A549 (cell line): ENCODE measurements around the gene BAIAP3. TPM values are rescaled to one million over a fixed set of nuclear protein-coding genes. Genes with fewer than 3 reads are reported as not detected.

Experiments
- ATAC-seq, 2 experiments: fragments of 200-7000 bp in 1 of 2; fragments of >200 bp in 1 of 2; cut with Nextera tagmentation in 1 of 2; cut with Tn5 transposase in 1 of 2; 3 replicates each; pipeline versions ENCODE4 v1.8.0 to v1.9.1; 2018 to 2020; ENCODE audit warnings: mild to moderate bottlenecking in 1 of 2, moderate library complexity in 1 of 2
- CTCF ChIA-PET: fragments of 300-600 bp; sonication (Branson Sonifier 250); formaldehyde crosslinking; extraction: SDS; loops from one replicate; lab custom pipeline; 2021; ENCODE audit warnings: antibody characterized with exemption, inconsistent platforms; lab: Yijun Ruan, JAX
- POLR2A ChIA-PET: fragments of 350-600 bp; formaldehyde crosslinking; extraction: SDS; loops from one replicate; lab custom pipeline; 2021; ENCODE audit warnings: antibody characterized with exemption, inconsistent platforms; lab: Yijun Ruan, JAX
- DNase-seq, 2 experiments: peaks; one replicate each; pipeline versions ENCODE4 v3.0.0 to v3.0.0-alpha.2; 2011 to 2016; ENCODE audit warnings: low read depth in 1 of 2, low spot score in 1 of 2
- FAIRE-seq: peaks from 2 replicates; lab custom pipeline; 2011; peaks lifted over from hg19 to GRCh38; lab: Jason Lieb, UNC
- H3K27ac ChIP-seq, 2 experiments: fragments of >200 bp; sonication (Bioruptor Twin); formaldehyde crosslinking; 3 replicates each; pipeline ENCODE4 v1.5.1; 2016 to 2017
- H3K4me1 ChIP-seq: fragments of >200 bp; sonication (Bioruptor Twin); formaldehyde crosslinking; 3 replicates; pipeline ENCODE4 v1.6.1; 2016
- H3K4me2 ChIP-seq: fragments of >200 bp; sonication (Bioruptor Twin); formaldehyde crosslinking; 3 replicates; pipeline ENCODE4 v1.6.1; 2016
- H3K4me3 ChIP-seq: fragments of >200 bp; sonication (Bioruptor Twin); formaldehyde crosslinking; 3 replicates; pipeline ENCODE4 v1.5.1; 2016
- H3K9me3 ChIP-seq: fragments of >200 bp; sonication (Bioruptor Twin); formaldehyde crosslinking; 3 replicates; pipeline ENCODE4 v1.6.1; 2016
- BCL3 ChIP-seq: fragments of >200 bp; sonication (Bioruptor Twin); formaldehyde crosslinking; IDR thresholded peaks from 3 replicates; pipeline ENCODE4 v1.6.1; 2016
- CEBPB ChIP-seq, 2 experiments: fragments of >200 bp in 1 of 2; sonication (Bioruptor Twin) in 1 of 2; formaldehyde crosslinking in 1 of 2; IDR thresholded peaks; 2 replicates each; pipeline ENCODE4 v1.6.1; 2012 to 2016
- CHD2 ChIP-seq: fragments of 150-350 bp; IDR thresholded peaks from 2 replicates; pipeline ENCODE4 v1.6.1; 2014; ENCODE audit warnings: low read length; ENCODE audit not compliant: partially characterized antibody
- CTCF ChIP-seq: fragments of >200 bp; sonication (Bioruptor Twin); formaldehyde crosslinking; IDR thresholded peaks from 3 replicates; pipeline ENCODE4 v1.5.1; 2016
- ESRRA ChIP-seq: fragments of 150-350 bp; IDR thresholded peaks from 2 replicates; pipeline ENCODE4 v1.6.1; 2014; ENCODE audit warnings: mild to moderate bottlenecking, low read length, borderline replicate concordance
- GATA3 ChIP-seq: IDR thresholded peaks from 2 replicates; pipeline ENCODE4 v1.6.1; 2012; ENCODE audit warnings: borderline replicate concordance
- HMGXB4 ChIP-seq: fragments of 250-450 bp; sonication (Bioruptor Pico); IDR thresholded peaks from 2 replicates; pipeline ENCODE4 v1.5.0; 2021; ENCODE audit warnings: mild to moderate bottlenecking, moderate library complexity, borderline replicate concordance
- HOXA7 ChIP-seq: fragments of 250-450 bp; sonication (Bioruptor Pico); IDR thresholded peaks from 2 replicates; pipeline ENCODE4 v1.5.0; 2020; ENCODE audit warnings: mild to moderate bottlenecking, moderate library complexity
- JUNB ChIP-seq: fragments of >200 bp; sonication (Bioruptor Twin); formaldehyde crosslinking; IDR thresholded peaks from 2 replicates; pipeline ENCODE4 v1.6.1; 2016
- KDM5A ChIP-seq: fragments of 200-600 bp; sonication (generic); IDR thresholded peaks from 2 replicates; pipeline ENCODE4 v1.6.1; 2016; ENCODE audit warnings: antibody characterized with exemption, mild to moderate bottlenecking
- MAX ChIP-seq: IDR thresholded peaks from 2 replicates; pipeline ENCODE4 v1.6.1; 2012
- MYC ChIP-seq: IDR thresholded peaks from 2 replicates; pipeline ENCODE4 v1.6.1; 2012; ENCODE audit warnings: mild to moderate bottlenecking, inconsistent platforms, low read length, improper control_type of control experiment, borderline replicate concordance
- NPAS2 ChIP-seq: fragments of 250-450 bp; sonication (Bioruptor Pico); IDR thresholded peaks from 2 replicates; pipeline ENCODE4 v1.8.0; 2022; ENCODE audit warnings: mild to moderate bottlenecking, moderate library complexity, borderline replicate concordance
- NR3C1 ChIP-seq: fragments of >200 bp; sonication (Bioruptor Twin); formaldehyde crosslinking; IDR thresholded peaks from 3 replicates; pipeline ENCODE4 v1.6.1; 2017
- RAD21 ChIP-seq, 2 experiments: fragments of >200 bp in 1 of 2; sonication (Bioruptor Twin) in 1 of 2; formaldehyde crosslinking in 1 of 2; IDR thresholded peaks in 1 of 2; conservative IDR thresholded peaks in 1 of 2; 2 replicates in 1 of 2; 3 replicates in 1 of 2; pipeline ENCODE4 v1.6.1; 2012 to 2018; ENCODE audit warnings: inconsistent platforms in 1 of 2
- RARB ChIP-seq: fragments of 250-450 bp; sonication (Bioruptor Pico); IDR thresholded peaks from 2 replicates; pipeline ENCODE4 v1.8.0; 2021; ENCODE audit warnings: mild to moderate bottlenecking, moderate library complexity
- RNF2 ChIP-seq: fragments of 200-600 bp; sonication (generic); IDR thresholded peaks from 2 replicates; pipeline ENCODE4 v1.6.1; 2016; ENCODE audit warnings: low read depth, mild to moderate bottlenecking, antibody characterized with exemption, moderate library complexity, borderline replicate concordance
- SREBF2 ChIP-seq: fragments of 450-650 bp; IDR thresholded peaks from 2 replicates; pipeline ENCODE4 v1.6.1; 2014; ENCODE audit warnings: mild to moderate bottlenecking, moderate library complexity
- TFCP2L1 ChIP-seq: fragments of 250-450 bp; sonication (Bioruptor Pico); IDR thresholded peaks from 2 replicates; pipeline ENCODE4 v1.5.0; 2021; ENCODE audit warnings: mild to moderate bottlenecking
- ZFP36 ChIP-seq: fragments of 450-650 bp; IDR thresholded peaks from 2 replicates; pipeline ENCODE4 v1.6.1; 2014; ENCODE audit warnings: borderline replicate concordance; ENCODE audit not compliant: partially characterized antibody
- WGBS: methylation state at CpG from one replicate; pipeline ENCODE4 v1.1.6; 2017; ENCODE audit errors: missing lambda C conversion rate; 5-methylcytosine and 5-hydroxymethylcytosine counted together
- polyA plus RNA-seq, 4 experiments: library from polyadenylated mRNA; depleted of rRNA in 3 of 4; stranded (reverse); fragments of >200 nt; fragmentation: RNase III in 1 of 4; extraction: RNeasy Plus Mini Kit Qiagen cat#74134 plus additional on column Dnase treatment in 1 of 4; gene quantifications; 2 replicates in 3 of 4; 3 replicates in 1 of 4; pipeline ENCODE4 v1.2.3, GENCODE V29; 2011 to 2017

BAIAP3 gene
- polyA plus RNA-seq, 2 of the 4 experiments (the other 2 are of a cell fraction), result 0.31 to 0.32 TPM

GRCh38 chr16:1308977-1309885 is 24.2 kb upstream of the BAIAP3 start, which contains the start of gene UBE2I (continued):
- TF ChIP-seq CTCF (no peak), MYC (no peak; the same call in 1 of the 2 replicates), NPAS2 (CRISPR knock-in tag) (no peak), GATA3 (no peak; the same call in 1 of the 2 replicates), HMGXB4 (CRISPR knock-in tag) (peak; percentile 52; the same call in 1 of the 2 replicates), CHD2 (no peak), BCL3 (0 out of 3 replicates have a peak, but pooled peaks have one; percentile 16), SREBF2 (peak; percentile 38)

GRCh38 chr16:1309888-1310831 is 23.3 kb upstream of the BAIAP3 start:
- FAIRE-seq, result no peak
- peak overlapping the region; percentile 100 for H3K4me2 ChIP-seq
- peak overlapping the region; percentile 80 for H3K4me3 ChIP-seq
- 4% methylated on average over 40 of the region's 77 CpGs for WGBS
- DNase-seq, result no peak
- H3K4me1 ChIP-seq, result peaks cover 19% of the 10 kb centered on the region
- H3K9me3 ChIP-seq, result no peaks in the 10 kb centered on the region
- H3K27ac ChIP-seq, result peak overlapping the region; percentile 97 to 98
- POLR2A ChIA-PET, result interaction anchor here (1.0 to 1.8 kb wide), 5 partner anchors 10 to 111 kb away, joined by 3 to 9 read pairs (median 7); partner anchors contain the start of gene UQCC4
- ATAC-seq, result no peak
- CTCF ChIA-PET, result interaction anchor here (1.3 to 4.8 kb wide), 4 partner anchors 9 to 53 kb away, joined by 3 to 22 read pairs (median 4); no protein-coding TSS in a partner anchor
- TF ChIP-seq CEBPB (IDR thresholded peaks at IDR 0.05) (peak; percentile 67 to 83; a peak in 3 of 4 replicates), TFCP2L1 (CRISPR knock-in tag) (0 out of 2 replicates have a peak, but pooled peaks have one; percentile 30), MAX (peak; percentile 14), NR3C1 (no peak)

- ChIA-PET CTCF (interaction anchor here (1.3 to 4.8 kb wide), 3 partner anchors 9 to 27 kb away, joined by 3 to 22 read pairs (median 3); no protein-coding TSS in a partner anchor), POLR2A (no interaction called here)
- TF ChIP-seq ESRRA, result no peak
- no peak for TF ChIP-seq JUNB
- TF ChIP-seq TFCP2L1 (CRISPR knock-in tag), result no peak
- TF ChIP-seq CTCF, result no peak
- TF ChIP-seq RARB (CRISPR knock-in tag), result no peak
- no peak for TF ChIP-seq BCL3
- no peak for TF ChIP-seq RAD21 (conservative IDR thresholded peaks at IDR 0.05 in 1 of 2, IDR thresholded peaks at IDR 0.05 in 1 of 2)
- TF ChIP-seq HOXA7 (CRISPR knock-in tag), result no peak
- TF ChIP-seq CHD2, result no peak
- no peak for TF ChIP-seq KDM5A
- TF ChIP-seq RNF2, result no peak
- TF ChIP-seq ZFP36, result no peak
Observed at GRCh38 chr16:1310832-1311200, 22.6 kb upstream of the BAIAP3 start.

More at GRCh38 chr16:1310832-1311200, 22.6 kb upstream of the BAIAP3 start:
- peak overlapping the region; percentile 80 for H3K4me3 ChIP-seq
- DNase-seq (no peak), FAIRE-seq (no peak), ATAC-seq (no peak)
- peak overlapping the region; percentile 97 to 98 for H3K27ac ChIP-seq
- peak overlapping the region; percentile 100 for H3K4me2 ChIP-seq
- 12% methylated on average over 14 of the region's 14 CpGs for WGBS
- peaks cover 19% of the 10 kb centered on the region for H3K4me1 ChIP-seq
- H3K9me3 ChIP-seq, result no peaks in the 10 kb centered on the region
